HG03139 (cell line): ENCODE data around the gene LRRC38.

Source experiments
- ATAC-seq: cut with Tn5 transposase; IDR thresholded peaks from one replicate; pipeline ENCODE4 v1.9.1; 2021; ENCODE audit not compliant: unreplicated experiment

Gene LRRC38

DNA sequence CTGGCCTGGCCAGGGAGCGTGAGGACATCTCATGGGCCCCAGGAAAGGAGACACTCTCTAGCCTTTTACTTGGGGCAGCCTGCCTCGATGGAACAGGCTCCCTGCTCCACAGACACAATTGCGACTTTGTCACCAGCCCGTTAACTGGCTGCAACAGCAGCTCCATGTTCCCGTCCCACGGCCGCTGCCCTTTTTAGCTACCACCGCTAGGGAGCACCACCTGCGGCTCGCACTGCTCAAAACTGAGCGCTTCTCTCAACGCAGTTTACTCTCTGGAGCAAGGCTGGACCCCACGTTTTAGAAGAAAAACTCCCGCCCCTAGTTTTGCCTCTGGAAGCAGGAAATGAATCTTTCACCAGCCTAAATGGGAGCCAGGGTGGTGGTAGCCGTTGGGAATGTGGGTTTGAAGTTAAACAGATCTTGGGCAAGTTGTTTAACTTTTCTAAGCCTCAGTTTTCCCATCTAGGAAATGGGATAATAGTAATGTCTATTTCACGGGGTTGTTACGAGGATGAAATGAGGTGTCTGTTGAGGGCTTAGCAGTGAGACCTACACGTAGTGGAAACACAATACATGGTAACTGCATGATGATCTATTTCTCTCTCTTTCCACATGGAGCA is 3.5 kb upstream of the LRRC38 start:
- ATAC-seq = no peak

DNA sequence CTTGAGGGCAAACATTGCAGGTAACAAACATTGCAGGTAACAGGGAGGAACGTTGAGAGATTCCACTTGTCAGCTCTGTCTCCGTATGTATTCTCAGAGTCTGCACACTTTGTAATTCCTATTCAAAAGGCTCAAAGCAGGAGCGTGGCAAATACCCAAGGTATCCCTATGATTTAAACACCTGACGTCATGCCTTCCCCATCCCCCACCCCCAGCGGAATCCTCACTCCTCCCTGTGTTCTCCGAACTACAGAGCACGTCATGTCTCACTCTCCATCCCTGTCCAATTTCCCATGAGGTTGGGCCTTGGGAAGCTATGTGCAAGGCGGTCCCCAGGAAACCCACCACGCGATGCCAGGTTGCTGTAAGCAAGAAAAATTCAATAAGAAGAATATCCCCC is 2.8 kb upstream of the LRRC38 start:
- no peak for ATAC-seq

DNA sequence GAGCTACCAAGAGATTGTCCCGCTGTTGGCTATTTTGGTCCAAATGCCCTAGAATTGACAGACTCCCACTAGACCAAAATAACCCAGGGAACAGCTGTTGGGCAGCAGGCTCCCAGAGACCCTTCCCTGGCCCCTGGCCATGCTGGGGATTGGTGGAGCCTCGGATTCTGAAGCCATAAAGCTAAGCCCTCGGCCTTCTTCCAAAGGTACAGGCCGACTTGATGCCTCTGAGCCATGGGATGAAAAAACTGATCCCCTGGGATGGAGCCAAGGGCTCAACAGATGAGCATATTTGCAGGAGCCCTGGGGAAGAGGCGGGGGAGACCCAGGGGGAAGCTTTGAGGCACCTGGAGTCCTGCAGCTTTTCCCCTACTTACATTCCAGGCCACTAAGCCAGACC is 1.0 kb upstream of the LRRC38 start:
- no peak for ATAC-seq

DNA sequence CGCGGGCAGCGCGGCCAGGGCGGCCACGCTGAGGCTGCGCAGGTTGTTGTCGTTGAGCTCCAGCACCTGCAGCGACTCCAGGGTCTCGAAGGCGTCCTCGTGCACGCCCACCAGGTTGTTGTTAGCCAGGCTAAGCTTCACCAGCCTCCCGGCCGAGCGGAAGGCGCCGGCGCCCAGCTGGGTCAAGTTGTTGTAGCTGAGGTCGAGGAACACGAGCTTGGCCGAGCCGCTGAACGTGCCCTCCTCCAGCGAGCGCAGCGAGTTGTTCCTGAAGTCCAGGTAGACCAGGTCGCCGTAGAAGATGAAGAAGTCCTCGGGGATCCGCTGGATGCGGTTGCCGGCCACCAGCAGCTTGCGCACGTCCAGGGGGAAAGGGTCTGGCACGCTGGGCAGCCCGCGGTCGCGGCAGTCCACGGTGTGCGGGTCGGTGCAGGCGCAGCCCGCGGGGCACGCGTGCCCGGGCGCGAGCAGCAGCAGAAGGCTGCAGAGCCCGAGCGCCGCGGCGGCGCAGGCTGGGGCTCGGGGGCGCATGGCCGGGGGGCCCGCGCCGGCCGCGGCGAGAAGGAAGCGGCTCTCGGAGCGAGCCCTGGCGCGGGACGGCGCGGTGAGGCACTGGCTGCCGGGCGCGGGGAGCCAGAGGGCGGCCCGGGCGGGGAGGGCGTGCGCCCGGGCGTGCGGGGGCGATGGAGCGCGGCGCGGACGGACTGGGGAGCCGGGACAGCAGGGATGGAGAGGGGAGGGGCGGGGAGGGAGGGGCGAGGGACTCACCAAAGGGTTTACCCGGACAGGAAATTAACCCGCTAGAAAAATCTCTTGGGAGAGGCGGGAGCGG is 524 bp downstream of the LRRC38 start:
- ATAC-seq = no peak

DNA sequence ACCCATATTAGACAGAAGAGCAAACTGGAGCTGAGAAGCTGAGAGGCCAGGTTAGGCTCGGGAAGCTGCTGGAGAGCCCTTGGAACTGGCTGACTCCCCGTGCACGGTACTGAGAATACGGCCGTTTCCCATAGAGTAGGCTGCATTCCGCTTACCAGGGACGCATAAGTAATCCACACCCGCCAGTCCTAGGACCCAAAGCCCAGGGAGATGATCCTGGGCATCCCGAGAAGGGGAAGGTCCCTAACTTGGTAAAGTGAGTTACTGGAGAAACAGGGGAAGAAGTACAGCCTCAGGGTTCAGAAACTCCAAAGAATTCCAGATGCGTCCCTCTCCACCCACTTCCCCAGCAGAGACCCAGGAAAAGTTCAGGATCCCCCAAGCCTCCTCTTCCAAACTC is 1.3 kb downstream of the LRRC38 start:
- no peak for ATAC-seq

DNA sequence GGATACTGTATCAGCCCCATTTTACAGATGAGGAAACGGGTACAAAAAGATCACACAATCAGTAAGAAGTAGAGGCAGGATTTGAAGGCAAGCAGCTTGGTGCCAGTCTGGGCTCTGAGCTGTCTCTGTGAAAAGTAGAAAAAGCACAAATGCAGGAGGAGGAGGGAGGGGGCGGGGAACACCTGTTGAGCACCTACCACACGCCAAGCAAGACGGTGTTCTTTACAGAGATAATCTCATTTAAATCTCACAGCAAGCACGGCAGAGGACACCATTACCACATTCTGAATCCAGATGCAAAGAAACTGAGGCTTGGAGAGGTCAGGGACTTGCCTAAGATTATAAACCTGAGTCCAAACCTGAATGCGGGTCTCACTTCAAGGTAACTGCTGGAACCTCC is 3.3 kb downstream of the LRRC38 start:
- no peak for ATAC-seq

DNA sequence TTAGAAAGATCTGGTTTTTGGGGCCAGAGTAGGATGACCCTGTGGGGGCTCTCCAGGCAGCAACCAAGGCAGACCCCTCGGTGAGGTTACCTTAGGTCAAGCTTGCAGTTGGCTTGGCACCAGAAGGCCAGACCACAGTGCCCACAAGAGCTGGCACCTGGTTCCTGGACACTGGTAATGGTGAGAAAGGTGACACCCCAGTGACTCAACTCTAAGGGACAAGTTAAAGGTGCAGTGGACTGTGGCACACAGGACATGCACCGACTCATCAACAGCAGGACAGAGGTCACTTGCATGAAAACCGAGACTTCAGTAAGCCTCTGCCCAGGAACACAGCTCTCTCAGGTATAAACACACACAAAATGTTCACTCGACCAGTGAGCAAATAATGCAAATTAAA is 6.7 kb downstream of the LRRC38 start:
- no peak for ATAC-seq

DNA sequence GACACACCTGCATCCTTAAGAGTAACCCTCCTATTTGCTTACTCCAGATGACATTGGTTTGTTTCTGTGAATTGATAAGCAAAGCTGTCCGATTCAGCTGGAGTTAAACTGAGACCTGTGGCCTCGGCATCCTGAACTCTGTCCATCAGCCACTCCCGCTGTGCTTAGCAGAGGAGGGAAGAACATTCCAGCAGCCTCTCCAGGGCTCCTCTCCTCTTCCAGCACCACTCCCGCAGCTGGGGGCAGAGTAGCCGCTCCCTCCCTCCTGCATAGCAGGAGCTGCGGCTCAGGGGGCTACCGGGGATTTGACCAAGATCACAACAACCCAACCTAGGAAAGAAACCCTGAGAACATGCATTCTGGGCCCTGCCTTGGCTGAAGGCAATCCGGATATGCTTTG is 8.8 kb downstream of the LRRC38 start:
- no peak for ATAC-seq

DNA sequence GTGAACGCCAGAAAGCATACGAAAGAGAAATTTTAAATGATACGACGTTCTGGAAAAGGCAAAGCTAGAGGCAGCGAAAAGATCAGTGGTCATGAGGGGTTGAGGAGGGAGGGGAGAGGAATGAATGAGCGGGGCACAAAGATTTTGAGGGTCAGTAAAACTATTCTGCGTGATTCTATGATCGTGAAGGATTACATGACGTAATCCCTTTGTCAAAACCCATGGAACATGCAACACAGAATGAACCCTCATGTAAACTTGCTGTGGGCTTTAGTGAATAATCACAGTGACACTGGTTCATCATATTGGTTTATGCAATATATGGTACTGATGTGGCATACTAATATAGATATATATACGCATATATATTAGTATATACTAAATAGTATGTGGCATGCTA is 13.0 kb downstream of the LRRC38 start:
- no peak for ATAC-seq

DNA sequence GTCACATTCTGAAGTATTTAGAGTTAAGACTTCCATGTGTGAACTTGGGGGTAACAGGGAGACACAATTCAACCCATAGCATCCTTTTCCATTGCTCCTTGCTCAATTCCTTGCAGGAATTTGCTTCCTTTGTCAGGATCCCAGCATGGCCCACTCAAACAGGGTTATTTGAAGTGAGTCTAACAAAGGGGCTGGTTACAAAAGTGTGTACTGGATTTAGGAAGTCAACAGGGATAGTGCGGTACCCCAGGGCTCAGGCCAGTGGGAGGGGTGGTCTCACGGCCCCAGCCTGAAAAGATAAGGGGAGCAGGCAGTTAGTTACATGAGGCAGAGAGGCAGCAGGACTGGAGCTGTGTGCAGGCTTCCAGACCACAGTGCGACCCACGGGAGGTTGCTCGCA is 14.4 kb downstream of the LRRC38 start:
- no peak for ATAC-seq

DNA sequence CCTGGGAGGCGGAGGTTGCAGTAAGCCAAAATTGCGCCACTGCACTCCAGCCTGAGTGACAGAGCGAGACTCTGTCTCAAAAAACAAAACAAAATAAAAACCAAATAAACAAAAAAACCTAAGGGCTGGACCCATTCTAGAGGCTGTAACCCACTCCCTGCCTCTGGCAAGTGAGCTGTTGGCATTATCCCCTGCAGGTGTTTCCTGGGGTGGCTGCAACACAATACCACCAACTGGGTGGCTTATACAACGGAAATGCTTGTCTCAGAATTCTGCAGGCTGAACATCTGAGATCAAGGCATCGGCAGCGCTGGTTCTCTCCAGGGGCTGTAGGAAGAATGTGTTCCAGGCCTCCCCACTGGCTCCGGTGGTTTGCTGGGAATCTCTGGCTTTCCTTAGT is 15.2 kb downstream of the LRRC38 start:
- no peak for ATAC-seq

DNA sequence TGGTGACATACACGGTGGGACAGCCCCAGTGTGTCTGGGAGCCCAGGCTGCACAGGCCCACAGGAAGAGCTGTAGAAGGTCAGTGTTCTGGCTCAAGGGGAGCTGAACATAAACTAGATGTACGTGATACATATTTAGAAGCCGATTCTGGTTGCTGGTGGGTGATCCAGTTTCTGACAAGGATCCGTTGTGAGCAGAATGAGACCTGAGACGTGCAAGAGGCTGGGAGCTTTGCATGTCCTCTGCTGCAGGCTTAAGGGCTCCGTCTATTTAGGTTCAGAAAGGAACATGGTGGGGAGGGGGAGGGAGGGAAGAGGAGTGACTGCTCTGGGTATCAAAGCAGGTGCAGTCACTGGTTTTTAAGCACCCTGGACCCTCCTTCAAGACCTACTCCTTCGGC is 18.6 kb downstream of the LRRC38 start:
- ATAC-seq = no peak

DNA sequence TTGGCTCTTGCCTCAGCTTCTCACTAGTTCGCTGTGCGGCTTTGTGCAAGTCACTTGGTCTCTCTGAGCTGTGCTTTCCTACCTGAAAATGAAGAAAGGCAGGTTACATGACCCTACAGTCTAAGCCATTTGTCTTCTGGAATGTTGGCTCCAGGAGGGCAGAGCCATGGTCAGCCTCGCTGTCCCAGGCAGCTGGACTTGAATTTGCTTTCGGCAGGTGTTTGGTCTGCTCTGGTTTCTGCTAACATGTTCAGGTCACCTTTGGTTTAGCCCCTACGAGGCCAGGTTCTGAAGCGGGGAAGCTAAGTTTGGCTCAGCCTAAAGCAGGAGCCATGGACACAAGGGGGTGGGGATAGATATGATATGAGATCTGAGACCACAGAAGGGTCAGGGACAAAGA is 19.1 kb downstream of the LRRC38 start:
- no peak for ATAC-seq

DNA sequence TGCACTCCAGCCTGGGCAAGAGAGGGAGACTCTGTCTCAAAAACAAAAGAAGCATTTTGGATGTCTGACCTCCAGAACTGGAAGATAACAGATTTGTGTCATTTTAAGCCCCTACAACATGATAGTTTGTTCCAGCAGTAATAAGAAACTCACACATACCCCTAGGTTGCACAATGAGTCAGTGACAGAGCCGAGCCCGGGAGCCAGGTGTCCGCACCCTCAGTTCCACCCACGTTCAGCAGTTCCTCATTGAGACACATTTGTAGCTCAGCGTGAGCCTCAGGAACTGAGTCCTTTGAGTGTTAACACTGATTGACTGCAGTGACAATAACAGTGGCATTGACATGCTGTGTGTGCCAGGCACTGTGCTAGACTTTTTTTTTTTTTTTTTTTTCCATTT is 19.8 kb downstream of the LRRC38 start:
- ATAC-seq = no peak

DNA sequence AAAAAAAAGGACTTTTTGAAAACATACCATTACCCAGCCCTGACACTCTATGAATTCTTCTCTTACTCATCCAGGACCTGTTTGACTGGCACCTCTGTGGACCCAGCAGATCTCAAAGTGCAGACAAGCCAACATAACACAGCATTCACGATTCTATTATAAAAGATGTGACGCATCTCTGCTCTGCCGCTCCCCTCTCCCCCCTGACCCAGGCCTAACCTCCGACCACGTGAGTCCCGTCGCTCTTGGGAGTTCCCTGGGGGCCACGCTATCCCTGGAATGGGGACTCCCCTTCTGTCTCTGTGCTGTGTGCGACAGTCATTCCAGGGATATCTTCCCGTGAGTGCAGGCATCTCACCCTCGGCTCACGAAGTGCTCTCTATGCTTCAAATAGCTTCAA is 21.1 kb downstream of the LRRC38 start:
- ATAC-seq = no peak

DNA sequence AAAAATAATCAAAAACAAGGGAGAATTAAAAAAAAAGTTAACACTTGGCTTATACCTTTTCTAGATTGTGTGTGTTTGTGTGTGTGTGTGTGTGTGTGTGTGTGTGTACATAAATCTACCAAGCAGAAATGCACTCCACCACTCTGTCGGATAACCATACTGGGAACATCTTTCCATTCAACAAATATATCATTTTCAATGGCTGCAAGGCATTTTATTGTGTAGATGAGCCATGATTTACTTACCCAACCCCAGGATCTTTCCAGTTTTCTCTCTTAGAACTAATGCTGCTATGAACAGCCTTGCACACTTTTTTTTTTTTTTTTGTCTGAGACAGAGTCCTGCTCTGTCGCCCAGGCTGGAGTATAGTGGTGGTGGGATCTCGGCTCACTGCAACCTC is 25.8 kb downstream of the LRRC38 start:
- ATAC-seq = no peak

DNA sequence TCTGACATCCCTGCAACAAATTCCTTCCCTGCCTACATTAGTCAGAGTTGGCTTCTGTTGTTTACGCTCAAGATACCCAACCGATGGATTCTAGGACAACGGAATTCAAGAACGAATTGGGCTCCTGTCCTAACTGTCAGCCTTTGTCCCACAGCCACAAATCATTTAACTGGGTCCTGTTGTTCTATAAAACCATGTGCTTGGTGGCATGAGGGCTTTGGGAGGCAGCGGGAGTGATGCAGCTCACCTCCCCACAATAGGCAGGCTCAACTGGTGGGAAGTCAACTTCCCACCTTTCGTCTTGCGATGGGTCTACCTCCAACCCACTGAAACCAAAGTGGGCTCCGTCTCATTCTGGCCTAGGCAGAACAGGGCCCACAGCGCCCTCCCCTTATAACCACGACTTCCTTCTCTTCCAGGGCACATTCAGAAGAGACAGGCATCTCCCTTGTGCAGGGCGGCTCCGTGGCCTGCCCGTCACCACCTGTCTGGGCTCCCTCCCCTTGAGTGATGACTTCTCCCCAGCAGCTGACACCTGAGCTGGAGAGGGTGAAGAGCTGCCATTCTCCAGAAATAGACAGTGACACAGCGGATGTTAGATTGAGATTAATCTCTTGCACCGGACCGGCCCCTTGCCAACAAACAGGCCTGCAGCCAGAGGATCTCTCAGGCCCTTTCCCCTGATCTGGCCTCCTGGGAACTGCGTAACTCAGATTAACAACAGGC is 26.5 kb downstream of the LRRC38 start:
- ATAC-seq = no peak

DNA sequence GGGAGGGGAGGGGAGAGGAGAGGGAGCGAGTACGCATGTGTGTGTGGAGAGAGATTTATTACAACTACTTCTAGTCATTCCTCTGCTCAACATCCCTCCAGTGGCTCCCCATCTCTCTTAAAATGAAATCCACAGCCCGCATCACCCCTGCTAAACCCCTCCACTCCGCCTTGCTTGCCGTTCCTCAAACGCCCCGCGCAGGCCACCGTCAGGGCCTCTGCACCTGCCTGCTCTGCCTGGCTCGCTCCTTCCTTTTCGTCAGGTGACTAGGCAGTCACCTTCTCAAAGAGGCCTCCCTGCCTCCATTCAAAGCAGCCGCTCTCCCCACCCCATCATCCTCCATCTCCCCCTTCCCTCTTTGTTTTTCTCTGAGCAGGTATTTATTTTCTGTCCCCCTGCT is 29.9 kb downstream of the LRRC38 start:
- ATAC-seq = no peak

DNA sequence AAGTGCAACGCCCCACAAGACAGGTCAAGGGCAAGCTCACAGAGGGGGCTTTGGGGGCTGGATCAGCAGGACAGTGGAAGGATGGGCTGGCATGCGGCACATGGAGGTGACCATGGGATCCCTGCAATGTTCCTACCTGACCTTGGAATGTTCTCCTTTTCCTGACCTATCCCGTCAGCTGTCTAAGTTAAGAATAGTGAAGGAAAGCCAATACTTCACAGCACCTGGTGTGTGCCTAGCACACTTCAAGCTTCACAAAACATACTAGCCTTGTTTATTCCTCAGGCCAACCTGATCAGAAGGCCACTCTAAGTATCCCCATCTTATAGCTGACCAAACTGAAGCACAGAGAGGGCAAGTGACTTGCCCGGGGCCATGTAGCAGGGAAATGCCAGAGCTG is 31.2 kb downstream of the LRRC38 start:
- no peak for ATAC-seq

DNA sequence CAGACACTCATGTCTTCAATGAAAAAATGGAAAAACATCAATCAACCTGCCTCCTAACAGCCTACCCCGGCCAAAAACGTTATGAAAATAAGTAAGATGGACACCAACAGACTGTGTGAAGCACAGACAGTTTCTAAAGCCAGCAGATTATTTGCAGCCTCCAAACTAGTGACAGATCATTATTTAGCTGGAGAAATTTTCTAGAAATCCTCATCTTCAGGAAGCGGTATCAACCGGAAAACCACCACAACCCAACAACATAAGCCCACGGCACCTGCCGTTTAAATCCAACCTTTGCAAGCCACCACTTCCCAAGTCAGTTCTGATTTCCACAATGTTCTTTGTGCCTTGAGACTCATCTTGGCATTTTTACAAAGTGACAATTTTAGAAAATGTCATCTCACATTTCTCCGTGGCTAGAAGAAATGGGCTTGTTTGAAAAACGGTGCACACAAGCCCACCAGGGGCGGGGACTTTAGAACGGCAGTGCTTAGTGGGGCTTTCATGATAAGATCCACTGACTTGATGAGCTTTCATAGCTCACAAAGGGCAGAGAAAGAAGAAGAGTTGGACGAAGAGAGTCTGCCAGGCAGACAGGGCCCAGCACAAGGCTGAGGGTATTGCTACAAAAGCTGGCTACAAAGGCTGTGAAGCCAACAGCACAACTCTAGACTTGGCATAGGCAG is 34.5 kb downstream of the LRRC38 start:
- no peak for ATAC-seq

DNA sequence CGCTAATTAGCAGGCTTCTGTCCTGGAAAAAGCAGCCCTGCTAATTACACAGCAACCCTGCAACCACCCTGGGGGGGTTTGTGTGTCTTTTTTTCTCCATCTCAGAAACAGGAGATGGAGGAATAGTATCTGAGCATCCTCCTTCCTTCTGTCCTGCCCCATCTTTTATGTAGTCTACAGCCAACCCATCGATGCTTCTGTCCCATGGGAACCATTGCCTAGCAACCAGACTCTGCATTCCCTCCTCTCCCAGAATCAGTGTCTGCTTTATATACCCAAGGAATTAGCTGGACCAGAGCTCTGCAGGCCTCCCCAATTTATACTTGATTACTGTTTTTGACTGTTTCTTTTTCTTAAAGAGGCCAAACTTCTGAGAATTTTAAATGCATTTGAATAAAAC is 35.1 kb downstream of the LRRC38 start:
- no peak for ATAC-seq

DNA sequence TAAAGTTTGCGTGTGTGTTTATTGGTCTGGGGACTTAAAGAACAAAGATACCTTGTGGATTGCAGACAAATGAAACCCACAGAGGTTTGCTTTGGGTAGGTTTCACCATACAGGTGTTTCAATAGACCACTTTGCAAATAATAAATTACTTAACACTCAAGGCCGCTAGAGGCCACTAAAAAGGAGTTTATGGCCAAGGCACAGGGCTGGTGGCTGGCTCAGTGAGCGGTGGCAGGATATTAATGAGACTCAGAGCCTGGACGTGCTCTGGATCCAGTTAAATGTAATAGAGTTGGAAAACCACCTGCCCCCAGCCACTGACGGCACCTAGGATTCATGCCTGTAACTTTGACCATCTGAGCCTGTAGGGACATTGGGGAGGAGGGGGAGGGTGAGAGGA is 44.5 kb downstream of the LRRC38 start:
- ATAC-seq = no peak
